Coronary artery (tissue), 2 donors: ENCODE data around the gene FAM13A.

Experiments used
- DNase-seq: peaks from one replicate; pipeline ENCODE4 v3.0.0-alpha.2; 2017; ENCODE audit warnings: low spot score
- H3K27ac ChIP-seq, 2 donors: fragments of 200-600 bp; sonication (generic); one replicate each; pipeline ENCODE4 v1.5.1; 2016 to 2019
- H3K4me3 ChIP-seq: fragments of 200-600 bp; sonication (generic); 2 replicates; pipeline ENCODE4 v1.5.1; 2016; ENCODE audit warnings: mild to moderate bottlenecking, moderate library complexity
- TF ChIP-seq, protein P1 (sequence below): fragments of 200-600 bp; sonication (generic); IDR thresholded peaks from one replicate; pipeline ENCODE4 v1.5.1; 2019; ENCODE audit warnings: antibody characterized with exemption

The FAM13A gene

DNA sequence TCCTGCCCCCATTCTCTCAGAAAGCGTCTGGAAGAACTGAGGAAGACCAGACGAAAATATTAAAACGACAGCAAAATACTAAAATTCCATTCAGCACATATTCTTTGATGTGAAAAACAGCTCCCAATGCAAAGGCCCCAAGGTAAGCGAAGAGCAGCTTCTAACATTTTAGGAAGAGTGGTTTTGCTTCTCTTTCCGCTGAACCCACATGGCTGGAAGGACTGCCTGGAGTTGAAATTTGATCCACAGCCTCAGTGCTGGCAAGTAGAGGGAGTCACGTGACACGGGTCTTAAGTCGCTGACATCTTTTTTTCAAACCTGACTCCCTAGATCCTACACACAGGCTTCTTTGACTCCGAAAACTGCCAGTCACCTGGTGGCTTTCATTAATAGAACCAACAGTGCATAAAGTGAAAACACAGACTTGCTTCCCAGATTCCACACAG, at the start of gene FAM13A:
FAM13A (minus strand) TSS at position 233 of the 446 bp plus-strand sequence; CDS start at position 12, 221 bp downstream.
- TF ChIP-seq, protein P1, sequence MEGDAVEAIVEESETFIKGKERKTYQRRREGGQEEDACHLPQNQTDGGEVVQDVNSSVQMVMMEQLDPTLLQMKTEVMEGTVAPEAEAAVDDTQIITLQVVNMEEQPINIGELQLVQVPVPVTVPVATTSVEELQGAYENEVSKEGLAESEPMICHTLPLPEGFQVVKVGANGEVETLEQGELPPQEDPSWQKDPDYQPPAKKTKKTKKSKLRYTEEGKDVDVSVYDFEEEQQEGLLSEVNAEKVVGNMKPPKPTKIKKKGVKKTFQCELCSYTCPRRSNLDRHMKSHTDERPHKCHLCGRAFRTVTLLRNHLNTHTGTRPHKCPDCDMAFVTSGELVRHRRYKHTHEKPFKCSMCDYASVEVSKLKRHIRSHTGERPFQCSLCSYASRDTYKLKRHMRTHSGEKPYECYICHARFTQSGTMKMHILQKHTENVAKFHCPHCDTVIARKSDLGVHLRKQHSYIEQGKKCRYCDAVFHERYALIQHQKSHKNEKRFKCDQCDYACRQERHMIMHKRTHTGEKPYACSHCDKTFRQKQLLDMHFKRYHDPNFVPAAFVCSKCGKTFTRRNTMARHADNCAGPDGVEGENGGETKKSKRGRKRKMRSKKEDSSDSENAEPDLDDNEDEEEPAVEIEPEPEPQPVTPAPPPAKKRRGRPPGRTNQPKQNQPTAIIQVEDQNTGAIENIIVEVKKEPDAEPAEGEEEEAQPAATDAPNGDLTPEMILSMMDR, result no peak
- H3K27ac ChIP-seq, result peak within 1 kb of the TSS; percentile 32 to 52
- H3K4me3 ChIP-seq, result peak within 1 kb of the TSS; percentile 71
- DNase-seq, result peak; percentile 88

DNA sequence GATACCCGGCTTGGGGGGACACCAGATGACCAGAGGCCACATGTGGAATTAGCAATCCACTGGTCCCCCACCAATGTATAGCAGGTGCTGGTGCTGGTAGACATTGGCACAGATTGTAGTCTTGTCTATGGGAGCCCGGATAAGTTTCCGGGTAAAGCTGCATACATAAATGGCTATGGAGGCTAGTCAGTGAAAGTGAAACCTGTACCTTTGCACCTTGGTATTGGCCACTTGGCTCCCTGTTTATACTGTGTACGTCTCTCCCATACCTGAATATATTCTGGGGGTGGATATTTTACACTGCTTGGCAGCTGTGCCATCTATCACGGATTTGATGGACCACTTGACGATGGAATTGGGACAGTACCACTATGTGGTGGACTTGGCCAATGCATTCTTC, 48.7 kb upstream of the FAM13A start:
- no peak for DNase-seq
- no peak overlapping the region for H3K4me3 ChIP-seq
- no peak overlapping the region for H3K27ac ChIP-seq
- TF ChIP-seq, protein P1, result no peak

DNA sequence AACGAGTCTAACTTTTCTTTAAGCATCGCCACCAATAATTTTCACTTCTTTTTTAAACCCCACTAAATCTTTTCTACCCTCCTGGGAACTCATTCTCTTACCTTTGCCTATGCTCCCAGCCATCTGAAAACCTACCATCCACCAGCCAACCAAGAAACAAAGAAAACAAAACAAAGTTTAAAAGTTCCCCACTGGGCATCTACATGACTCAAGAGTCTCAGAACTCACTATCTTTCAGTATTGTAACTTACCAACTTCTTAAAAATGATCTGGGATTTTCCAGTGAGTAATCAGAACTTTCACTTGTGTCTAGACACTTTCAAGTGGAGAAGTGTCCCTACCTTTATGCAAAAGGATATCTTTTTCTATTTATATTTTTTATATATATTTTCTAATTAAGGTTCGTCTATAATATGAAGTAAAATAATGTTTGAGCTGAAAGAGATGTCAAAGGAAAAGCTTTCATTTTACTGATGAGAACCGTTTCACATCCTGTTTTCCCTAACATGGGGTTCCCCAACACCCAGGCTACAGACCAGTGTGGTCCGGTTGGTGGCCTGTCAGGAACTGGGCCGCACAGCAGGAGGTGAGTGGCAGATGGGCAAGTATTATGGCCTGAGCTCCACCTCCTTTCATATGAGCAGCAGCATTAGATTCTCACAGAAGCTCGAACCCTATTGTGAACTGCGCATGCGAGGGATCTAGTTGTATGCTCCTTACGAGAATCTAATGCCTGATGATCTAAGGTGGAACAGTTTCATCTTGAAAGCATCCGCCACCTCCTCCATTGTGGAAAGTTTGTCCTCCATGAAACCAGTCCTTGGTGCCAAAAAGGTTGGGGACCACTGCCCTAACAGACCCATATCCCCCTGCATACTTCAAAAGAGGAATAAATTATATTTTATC, 44.5 kb upstream of the FAM13A start:
- TF ChIP-seq, protein P1, result no peak
- no peak for DNase-seq
- H3K27ac ChIP-seq, result no peak overlapping the region

DNA sequence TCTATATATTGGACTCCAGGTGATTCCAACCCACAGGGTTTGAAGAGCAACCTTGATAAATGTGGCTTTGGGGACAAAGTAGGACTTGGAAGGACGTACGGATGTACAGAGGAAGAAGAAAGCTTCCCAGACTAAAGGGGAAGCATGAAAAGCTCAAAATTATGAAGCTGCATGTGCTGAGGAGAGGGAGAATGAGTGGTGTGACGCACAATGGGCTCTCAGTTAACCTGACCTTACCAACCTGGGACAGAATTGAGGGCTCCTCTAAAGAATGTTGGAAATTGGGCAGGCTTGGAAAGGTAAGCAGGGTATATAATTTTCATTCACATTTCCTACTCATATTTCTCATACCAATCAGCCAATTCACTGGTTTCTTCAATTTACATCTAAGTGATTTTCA, 43.9 kb upstream of the FAM13A start:
- DNase-seq, result no peak
- TF ChIP-seq, protein P1, result no peak
- H3K4me3 ChIP-seq, result no peak overlapping the region
- H3K27ac ChIP-seq, result no peak overlapping the region

More for the DNA sequence above, 44.5 kb upstream of the FAM13A start:
- no peak overlapping the region for H3K4me3 ChIP-seq

DNA sequence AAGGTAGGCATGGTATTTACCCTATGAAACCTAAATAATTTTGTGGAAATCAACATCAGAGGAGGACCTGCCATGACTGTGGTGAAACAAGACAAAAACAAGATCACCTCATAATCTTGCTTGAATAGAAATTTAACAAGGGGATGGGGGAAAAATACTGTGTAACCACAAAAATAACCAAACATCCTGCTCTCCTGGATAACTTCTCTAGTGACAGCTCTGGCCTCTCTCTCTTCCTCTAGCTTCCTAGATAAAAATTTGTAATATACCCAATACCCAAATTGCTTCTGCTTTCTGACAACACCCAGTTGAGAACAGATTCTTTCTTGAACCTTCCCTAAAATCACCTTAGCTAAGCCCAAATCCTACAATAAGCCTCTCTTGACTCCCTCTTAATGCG, 42.5 kb upstream of the FAM13A start:
- H3K4me3 ChIP-seq, result no peak overlapping the region
- H3K27ac ChIP-seq, result no peak overlapping the region
- TF ChIP-seq, protein P1, result no peak
- DNase-seq, result no peak

DNA sequence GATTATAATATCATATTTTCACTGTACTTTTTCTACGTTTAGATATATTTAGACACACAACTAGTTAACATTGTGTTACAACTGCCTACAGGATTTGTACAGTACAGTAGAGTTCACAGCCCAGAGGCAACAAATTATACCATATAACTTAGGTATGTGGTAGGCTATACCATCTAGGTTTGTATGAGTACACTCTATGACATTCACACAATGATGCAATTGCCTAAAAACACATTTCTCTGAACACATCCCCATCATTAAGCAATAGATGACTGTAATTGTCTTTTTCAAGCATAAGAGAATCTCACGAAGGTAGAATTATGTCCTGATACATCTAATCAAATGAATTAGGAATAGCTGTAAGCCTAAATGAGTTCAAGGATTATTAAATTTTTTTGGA, 42.0 kb upstream of the FAM13A start:
- Histone ChIP-seq H3K27ac (no peak overlapping the region), H3K4me3 (no peak overlapping the region)
- DNase-seq, result no peak
- TF ChIP-seq, protein P1, result no peak

DNA sequence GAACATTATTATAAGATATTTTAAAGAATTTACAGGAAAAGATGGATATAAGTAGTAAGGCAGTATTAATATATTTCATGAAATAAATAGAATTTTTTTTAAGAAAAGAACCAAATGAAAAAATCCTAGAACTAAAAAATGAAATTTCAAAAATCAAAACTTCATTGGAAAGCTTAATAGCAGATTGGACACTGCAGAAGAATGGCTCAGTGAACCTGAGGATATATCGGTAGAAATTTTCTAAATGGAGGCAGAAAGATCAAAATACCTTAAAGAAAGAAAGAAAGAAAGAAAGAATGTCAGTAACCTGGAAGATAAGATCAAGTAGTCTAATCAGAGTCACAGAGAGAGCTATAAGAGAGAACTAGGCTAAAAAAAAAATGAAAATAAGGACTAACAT, 21.3 kb upstream of the FAM13A start:
- H3K27ac ChIP-seq, result no peak overlapping the region
- no peak overlapping the region for H3K4me3 ChIP-seq
- DNase-seq, result no peak
- TF ChIP-seq, protein P1, result no peak
